NCI-H1092 treated with DMSO at 0.1 percent for 48 hours (cell line): ENCODE data around the gene NSA2.

ENCODE experiments used
- DNase-seq: peaks from one replicate; lab custom pipeline; 2025; lab: John Stamatoyannopoulos, UW

NSA2 gene

DNA sequence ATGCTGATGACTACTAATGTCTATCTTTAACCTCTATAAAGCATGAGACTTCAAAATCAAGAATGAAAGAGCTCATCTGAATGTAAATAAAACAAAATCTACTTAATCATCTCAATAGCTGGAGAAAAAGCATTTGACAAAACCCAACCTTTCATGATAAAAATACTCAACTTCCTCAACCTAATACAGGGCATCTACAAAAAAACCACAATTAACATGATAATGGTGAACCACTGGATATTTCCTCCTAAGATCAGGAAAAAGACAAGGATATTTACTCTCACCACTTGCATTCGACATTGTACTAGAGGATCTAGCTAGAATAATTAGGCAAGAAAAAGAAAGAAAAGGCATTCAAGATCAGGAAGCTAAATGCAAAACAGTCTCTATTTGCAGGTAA, 49.8 kb downstream of the NSA2 start:
- DNase-seq = no peak

DNA sequence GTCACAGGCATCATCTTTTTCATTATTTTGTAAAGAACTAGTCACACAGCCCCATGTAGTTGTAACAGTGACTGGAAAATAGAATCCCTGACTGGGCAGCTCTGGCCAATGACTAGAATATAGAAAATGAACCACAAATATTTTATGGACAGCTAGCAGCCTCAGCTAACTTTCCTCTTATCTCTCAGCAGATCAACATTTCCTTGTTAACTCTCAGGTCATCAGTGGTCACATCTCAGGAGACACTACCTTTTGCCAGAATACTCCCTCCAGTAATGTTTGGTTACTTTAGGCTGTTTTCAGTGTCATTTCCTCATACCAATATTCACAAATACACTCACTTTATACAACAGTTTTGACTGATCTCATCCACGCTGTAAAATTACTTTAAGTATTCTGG, 55.2 kb downstream of the NSA2 start:
- DNase-seq = no peak

DNA sequence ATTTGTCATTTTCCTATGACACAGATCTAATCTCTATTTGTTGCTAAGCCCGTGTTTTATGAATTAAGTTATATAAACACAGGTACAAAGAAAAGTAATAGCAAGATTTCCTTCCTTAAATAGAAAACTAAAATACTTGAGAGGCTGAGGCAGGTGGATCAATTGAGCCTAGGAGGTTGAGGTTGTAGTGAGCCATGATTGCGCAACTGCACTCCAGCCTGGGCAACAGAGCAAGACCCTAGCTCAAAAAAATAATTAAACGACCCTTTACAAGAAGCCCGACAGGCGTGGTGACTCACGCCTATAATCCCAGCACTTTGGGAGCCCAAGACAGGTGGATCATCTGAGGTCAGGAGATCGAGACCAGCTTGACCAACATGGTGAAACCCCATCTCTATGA, 62.4 kb downstream of the NSA2 start:
- DNase-seq = no peak
